Gastrocnemius medialis (tissue), 4 donors: Measurements from ENCODE around the gene SCGN.

Experiments
- POLR2A ChIP-seq, 2 donors: fragments of 450-650 bp; IDR thresholded peaks; one replicate each; pipeline ENCODE4 v1.6.1; 2017; ENCODE audit warnings: antibody characterized with exemption in 2 of 2, mild to moderate bottlenecking in 2 of 2, moderate library complexity in 2 of 2
- TF ChIP-seq, protein P1 (sequence below), 5 experiments: fragments of 450-650 bp in 3 of 5; fragments of 200-600 bp in 2 of 5; sonication (generic) in 2 of 5; IDR thresholded peaks in 4 of 5; conservative IDR thresholded peaks in 1 of 5; 1 replicate in 4 of 5; 2 replicates in 1 of 5; pipeline ENCODE4 v1.5.1; 2016 to 2019; ENCODE audit warnings: antibody characterized with exemption in 5 of 5, mild to moderate bottlenecking in 3 of 5, moderate library complexity in 3 of 5

GRCh38 chr6:25642667-25643328 is 9.2 kb upstream of the SCGN start:
- TF ChIP-seq, protein P1, sequence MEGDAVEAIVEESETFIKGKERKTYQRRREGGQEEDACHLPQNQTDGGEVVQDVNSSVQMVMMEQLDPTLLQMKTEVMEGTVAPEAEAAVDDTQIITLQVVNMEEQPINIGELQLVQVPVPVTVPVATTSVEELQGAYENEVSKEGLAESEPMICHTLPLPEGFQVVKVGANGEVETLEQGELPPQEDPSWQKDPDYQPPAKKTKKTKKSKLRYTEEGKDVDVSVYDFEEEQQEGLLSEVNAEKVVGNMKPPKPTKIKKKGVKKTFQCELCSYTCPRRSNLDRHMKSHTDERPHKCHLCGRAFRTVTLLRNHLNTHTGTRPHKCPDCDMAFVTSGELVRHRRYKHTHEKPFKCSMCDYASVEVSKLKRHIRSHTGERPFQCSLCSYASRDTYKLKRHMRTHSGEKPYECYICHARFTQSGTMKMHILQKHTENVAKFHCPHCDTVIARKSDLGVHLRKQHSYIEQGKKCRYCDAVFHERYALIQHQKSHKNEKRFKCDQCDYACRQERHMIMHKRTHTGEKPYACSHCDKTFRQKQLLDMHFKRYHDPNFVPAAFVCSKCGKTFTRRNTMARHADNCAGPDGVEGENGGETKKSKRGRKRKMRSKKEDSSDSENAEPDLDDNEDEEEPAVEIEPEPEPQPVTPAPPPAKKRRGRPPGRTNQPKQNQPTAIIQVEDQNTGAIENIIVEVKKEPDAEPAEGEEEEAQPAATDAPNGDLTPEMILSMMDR (IDR thresholded peaks at IDR 0.05 in 4 of 5, conservative IDR thresholded peaks at IDR 0.05 in 1 of 5): no peak
- TF ChIP-seq POLR2A (IDR thresholded peaks at IDR 0.05): no peak
